GM15510 (cell line): ENCODE data around the gene JMJD1C.

Source experiments
- POLR2A ChIP-seq: IDR thresholded peaks from 3 replicates; pipeline ENCODE4 v1.6.1; 2011; ENCODE audit warnings: borderline replicate concordance; ENCODE audit not compliant: insufficient read length; ENCODE audit errors: extremely low read depth

JMJD1C gene

DNA sequence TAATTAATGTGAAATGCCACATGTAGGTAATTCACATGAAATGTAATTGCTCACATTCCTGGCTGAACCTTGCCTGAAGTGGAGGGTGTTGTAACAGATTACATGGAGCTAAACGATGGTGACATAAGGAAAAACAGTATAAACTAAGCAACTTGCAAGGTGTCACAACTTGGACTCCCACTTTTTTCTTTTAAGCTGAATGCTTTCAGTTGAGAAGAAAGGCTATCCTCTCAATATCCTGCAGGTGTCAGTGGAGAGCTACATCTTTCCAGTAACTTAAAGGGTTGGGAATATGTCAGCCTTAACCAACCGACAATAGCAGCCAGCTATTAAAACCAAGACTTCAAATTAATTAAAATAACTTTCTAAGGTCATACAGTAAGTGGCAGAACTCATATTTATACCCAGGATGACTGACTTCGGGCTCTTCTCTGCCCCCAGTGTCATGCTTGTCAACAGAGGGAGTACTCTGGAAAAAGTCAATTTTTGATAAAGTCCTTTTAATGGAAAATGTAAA, 299.0 kb downstream of the JMJD1C start:
- no peak for TF ChIP-seq POLR2A

DNA sequence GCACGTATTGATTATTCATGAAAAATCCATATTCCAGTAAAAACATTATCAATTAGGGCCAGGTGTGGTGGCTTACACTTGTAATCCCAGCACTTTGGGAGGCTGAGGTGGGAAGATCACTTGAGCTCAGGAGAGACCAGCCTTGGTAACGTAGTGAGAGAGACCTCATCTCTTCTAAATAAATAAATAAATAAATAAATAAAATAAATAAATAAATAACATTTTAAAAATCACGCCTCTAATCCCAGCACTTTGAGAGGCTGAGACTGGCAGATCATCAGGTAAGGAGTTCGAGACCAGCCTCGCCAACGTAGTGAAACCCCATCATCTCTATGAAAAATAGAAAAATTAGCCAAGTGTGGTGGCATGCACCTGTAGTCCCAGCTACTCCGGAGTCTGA, 300.5 kb downstream of the JMJD1C start:
- TF ChIP-seq POLR2A = no peak

DNA sequence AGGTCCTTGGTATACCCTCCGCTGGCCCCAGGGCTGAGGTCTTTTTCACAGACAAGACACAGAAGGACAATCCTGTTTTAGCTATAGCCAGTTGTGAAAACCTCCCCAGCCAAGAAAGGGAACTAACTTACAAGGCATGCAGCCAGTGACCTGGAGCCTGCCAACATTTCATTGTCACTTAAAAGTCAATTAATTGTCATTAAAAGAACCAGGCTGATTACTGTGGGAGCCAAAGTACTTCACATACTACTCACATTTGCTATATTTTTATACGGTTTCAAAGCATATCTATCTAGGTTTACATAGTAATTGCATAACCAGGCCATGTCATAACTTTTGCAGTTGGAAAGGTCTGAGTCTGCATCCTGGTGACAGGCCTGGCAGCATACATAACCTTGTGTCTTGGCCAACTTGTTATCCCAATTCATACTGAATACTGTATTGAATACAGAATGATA, 301.6 kb downstream of the JMJD1C start:
- no peak for TF ChIP-seq POLR2A

- no peak for TF ChIP-seq POLR2A
Observed at GRCh38 chr10:63161592-63161991, 304.2 kb downstream of the JMJD1C start.

DNA sequence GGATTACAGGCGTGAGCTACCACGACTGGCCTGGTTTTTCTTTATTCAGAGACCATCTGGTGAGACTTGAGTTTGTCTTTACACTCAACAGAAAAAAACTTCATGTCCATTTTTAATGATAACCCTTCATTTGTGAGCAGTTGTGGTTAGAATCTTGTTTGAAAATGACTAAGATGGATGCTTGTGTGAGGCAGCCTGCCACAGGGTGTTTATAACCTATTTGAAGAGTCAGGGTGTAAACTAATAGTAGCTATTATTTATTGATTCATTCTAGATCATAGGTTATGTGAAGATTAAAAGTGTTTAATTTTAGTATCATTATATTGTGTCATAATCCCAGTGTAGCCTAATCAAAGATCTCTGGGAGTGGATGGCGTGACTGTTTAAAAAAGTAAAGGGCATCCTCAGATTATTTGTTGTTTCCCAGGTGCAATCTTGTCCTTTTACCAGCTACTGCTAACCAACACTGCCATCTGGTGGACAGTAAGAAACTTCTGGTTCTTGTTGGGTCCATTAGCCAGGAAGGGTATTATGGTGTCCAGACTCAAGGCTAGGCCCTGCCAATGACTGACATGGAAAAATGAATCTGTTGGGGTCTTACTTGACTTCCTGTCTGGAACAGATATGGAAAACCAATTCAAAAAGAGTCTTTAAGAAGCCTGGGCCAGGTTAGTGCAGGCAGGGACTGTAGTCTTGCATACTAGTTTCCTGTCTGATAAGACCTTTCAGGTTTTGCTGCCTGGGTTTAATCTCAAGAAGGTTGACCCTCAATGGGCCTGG, 307.7 kb downstream of the JMJD1C start:
- no peak for TF ChIP-seq POLR2A

DNA sequence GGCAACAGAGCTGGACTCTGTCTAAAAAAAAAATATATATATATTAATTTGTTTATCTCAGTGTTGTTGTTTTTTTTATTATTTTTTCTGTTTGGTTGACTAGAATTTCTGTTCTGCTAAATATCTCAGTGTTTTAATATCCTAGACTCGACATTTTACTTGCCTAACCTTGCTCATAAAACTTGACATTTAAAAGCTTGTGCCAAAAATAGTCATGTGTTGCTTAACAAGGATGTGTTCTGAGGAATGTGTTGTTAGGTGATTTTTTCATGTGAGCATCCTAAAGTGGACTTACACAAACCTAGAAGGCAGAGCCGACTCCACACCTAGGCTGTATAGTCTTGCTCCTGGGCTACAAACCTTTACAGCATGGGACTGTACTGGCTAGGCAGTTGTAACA, 309.5 kb downstream of the JMJD1C start:
- no peak for TF ChIP-seq POLR2A

DNA sequence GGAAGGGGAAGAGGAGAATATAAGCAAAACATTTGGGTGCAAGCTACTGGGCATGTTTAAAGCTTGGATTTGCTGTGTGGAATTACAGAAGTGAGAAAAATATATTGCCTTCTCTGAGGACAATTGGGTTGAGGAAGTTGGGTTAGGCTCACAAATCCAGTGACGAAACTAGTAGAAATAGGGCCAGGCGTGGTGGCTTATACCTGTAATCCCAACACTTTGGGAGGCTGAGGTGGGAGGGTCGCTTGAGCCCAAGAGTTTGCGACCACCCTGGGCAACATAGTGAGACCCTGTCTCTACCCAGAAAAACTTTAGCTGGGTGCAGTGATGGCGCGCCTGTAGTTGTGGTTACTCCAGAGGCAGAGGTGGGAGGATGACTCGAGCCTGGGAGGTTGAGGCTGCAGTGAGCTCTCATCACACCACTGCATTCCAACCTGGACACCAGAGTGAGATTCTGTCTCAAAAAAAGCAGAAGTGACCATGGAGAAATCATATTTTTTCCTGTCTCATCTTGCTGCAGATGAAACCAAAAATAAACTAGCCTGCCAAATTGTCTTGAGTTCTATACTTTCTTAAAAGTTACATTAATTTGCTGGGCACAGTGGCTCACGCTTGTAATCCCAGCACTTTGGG, 310.3 kb downstream of the JMJD1C start:
- TF ChIP-seq POLR2A = no peak

DNA sequence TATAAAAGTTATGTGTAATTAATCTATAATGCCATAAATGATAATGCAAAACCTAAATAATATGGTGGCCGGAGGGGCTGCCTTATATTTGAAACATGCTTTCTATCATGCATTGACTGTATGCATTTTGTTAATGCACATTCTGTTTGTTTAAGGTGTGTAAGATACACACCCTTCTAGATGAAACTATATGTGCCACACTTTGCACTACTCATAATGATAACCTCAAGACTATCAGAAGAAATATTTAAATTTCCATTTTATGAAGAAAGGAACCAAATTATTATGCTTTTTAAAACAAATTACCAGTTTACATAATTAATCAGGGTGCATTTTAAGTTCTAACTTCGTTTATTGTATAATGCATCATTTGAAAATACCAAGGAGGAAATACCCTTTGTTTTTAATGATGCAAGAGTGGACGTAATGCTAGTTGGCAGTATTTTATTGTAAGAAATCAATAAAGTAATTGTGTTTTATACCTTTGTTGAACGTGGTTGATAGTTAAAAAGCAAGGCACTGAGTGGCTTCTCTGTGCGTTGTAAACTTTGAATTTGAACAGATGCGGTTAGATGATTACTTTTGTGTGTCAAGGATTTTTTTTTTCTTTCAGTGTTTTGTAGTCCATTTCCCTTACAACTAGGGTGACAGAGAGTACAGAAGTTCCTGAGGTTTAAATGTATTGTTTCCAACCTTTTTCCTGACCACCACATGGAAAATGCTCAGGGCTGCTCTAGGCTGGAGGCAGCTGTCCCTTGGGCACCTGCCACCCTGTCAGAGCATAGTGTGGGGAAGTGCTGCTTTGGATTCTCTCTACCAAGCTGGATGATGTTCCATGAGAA, 311.0 kb downstream of the JMJD1C start:
- TF ChIP-seq POLR2A = no peak

DNA sequence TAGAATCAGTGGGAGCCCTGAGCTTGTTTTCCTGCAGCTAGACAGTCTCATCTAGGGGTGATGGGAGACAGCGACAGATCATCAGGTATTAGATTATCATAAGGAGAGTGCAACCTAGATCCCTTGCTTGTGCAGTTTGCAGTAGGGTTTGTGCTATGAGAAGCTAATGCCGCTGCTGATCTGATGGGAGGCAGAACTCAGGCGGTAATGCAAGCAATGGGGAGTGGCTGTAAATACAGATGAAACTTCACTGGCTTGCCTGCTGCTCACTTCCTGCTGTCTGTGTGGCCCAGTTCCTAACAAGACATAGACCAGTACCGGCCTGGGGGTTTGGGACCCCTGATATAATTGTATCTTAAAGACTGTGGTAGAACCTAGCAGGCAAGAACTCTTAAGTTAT, 315.0 kb downstream of the JMJD1C start:
- TF ChIP-seq POLR2A = no peak

DNA sequence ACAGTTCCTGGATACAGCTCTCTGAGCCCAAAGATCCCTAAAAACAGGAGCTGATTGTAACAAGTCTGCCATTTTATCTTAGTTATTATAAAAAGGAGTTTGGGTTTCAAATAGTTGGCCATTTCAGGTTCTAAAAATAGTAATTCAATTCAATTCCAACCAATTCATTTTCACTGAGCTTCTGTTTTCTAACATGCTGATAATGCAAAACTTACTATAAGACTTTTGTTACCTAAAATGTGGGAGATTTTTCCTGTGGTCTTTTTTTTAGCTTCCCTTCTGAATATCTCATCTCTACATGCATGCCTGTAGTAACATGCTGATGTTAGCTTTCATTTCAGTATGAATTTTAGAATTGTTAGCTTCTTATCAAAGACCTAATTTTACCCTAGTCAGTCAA, 319.3 kb downstream of the JMJD1C start:
- TF ChIP-seq POLR2A = no peak

- TF ChIP-seq POLR2A = no peak
Observed at GRCh38 chr10:63145782-63146181, 320.0 kb downstream of the JMJD1C start.

GRCh38 chr10:63143987-63144386, 321.8 kb downstream of the JMJD1C start:
- no peak for TF ChIP-seq POLR2A

DNA sequence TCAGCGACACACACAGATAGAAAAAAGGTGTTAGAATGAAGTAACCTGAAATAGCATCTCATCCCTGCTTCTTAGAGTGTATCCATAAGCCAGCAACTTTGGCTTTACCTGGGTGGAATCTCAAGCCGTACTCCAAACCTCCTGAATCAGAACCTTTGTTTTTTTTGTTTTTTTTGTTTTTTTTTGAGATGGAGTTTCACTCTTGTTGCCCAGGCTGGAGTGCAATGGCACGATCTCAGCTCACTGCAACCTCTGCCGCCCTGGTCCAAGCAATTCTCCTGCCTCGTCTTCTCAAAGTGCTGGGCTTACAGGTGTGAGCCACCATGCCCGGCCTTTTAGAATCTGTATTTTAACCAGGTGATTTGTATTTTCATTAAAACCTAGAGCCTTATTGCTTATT, 323.6 kb downstream of the JMJD1C start:
- no peak for TF ChIP-seq POLR2A

- TF ChIP-seq POLR2A = no peak
Observed at GRCh38 chr10:63140077-63140476, 325.7 kb downstream of the JMJD1C start.

DNA sequence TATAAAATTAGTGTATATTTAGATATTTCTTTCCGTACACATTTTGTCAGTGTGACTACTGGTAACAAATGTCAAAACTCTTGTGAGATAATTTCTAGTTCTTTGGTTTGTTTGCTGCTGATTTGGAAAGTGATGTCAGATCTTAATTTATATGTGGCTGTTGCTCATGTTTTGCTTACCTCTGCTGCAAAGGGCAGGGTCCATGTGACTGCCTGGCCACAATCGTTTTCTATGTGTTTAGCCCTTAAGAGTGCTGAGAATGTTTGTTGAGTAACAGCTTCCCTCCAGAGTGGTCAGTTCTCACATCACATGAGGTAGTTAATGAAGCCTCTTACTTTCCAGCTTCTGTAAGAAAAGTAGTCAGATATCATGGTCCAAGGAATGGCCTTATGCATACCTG, 328.5 kb downstream of the JMJD1C start:
- TF ChIP-seq POLR2A = no peak
